Measurements from ENCODE around the gene CACNG8. TPM values are rescaled to one million over a fixed set of nuclear protein-coding genes. Genes with fewer than 3 reads are reported as not detected.

CACNG8 gene
- 1.0 and 1.1 TPM in 2 replicates for total RNA-seq

DNA sequence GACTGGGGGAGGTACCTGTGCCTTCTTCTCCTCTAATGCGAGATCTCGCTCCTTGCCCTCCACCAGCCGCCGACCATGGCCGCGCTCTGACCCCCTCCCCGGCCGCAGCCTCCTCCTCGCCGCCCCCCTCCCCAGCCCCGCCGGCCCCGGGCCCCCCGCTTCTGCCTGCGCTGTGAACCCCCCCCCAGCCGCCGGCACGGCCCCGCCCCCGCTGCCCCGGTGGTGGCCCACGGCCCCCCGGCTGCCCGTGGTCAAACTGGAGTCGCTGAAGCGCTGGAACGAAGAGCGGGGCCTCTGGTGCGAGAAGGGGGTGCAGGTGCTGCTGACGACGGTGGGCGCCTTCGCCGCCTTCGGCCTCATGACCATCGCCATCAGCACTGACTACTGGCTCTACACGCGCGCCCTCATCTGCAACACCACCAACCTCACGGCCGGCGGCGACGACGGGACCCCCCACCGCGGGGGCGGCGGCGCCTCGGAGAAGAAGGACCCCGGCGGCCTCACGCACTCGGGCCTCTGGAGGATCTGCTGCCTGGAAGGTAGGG lies at the start of gene CACNG8:
CACNG8 (plus strand) TSS at position 51 of the 545 bp plus-strand sequence.

DNA sequence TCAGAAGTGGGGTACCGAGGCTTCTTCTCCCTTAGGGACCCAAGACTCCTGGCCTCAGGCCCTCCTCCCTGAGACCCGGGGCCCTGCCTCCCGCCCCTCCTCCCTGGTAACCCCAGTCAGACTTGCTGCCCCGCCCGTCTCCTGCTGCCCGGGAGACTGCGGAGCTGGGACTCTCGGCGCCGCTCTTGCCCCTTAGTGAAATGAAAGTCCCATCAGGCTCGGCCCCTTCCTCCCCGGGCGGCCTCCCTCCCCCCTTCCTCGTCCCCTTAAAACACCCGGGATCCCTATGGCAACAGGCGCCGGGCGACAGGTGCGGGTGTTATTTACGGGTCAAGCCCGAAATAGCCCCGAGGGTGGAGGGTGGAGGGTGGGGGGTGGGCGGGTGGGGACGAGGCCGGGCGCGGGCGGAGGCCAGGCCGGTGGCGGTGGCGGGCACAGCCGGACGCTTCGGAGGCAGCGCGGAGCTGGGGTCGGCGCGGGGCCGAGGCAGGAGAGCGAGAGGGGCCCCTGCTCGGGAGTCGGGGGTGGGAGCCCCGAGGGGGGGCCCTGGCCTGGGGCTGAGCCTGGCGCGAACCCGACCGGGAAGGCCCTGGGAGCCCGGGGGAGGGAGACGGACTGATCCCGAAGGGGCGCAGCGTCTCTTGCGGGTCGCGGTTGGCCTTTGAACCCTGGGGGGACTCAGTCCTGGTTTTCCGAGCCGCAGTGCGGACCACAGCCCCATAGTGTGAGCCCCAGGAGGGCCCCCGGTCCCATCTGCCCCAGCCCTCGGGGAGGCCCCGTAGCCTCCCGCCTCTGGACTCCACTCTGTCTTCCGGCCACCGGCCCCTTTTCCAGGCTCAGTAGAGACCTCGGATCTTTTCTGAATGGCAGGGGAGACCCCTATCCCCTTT lies 28.7 kb downstream of the CACNG8 start, which contains the start of gene CACNG6:
CACNG6 (plus strand) TSS at position 414 of the 890 bp plus-strand sequence. CDS start 1,241 bp downstream, outside the sequence.

Small RNA genes lying within 50 kb of the gene (small RNA-seq; reads per million reads assigned to genes)
- not detected for gene AC012314.20

Other genes with a start within 250 kb of the CACNG8 start
- gene NLRP12, start 138.6 kb upstream of the CACNG8 start, total RNA-seq = 0.13 and 0.93 TPM in 2 replicates
- 27.4 and 34.5 TPM in 2 replicates for gene MYADM, start 95.1 kb upstream of the CACNG8 start, total RNA-seq
- gene PRKCG, start 80.7 kb upstream of the CACNG8 start, total RNA-seq = under 0.01 and 0.22 TPM in 2 replicates
- gene CACNG7, start 53.7 kb upstream of the CACNG8 start, total RNA-seq = 0.22 and 0.66 TPM in 2 replicates
- 1.0 and 1.9 TPM in 2 replicates for gene CACNG6, start 28.7 kb downstream of the CACNG8 start, total RNA-seq
- gene VSTM1, start 101.0 kb downstream of the CACNG8 start, total RNA-seq = not detected in 2 replicates
- not detected in 2 replicates for gene TARM1, start 118.4 kb downstream of the CACNG8 start, total RNA-seq
- not detected in 2 replicates for gene OSCAR, start 137.9 kb downstream of the CACNG8 start, total RNA-seq
- 8.1 and 11.6 TPM in 2 replicates for gene NDUFA3, start 139.9 kb downstream of the CACNG8 start, total RNA-seq
- gene TFPT, start 152.7 kb downstream of the CACNG8 start, total RNA-seq = 15.9 and 19.7 TPM in 2 replicates
- gene PRPF31, start 152.8 kb downstream of the CACNG8 start, total RNA-seq = 51.3 and 64.7 TPM in 2 replicates
- gene CNOT3, start 174.8 kb downstream of the CACNG8 start, total RNA-seq = 15.2 and 19.6 TPM in 2 replicates
- 4.9 and 5.1 TPM in 2 replicates for gene LENG1, start 196.8 kb downstream of the CACNG8 start, total RNA-seq
- gene TMC4, start 210.2 kb downstream of the CACNG8 start, total RNA-seq = 0.53 TPM in 1 of 2 replicates, not detected in the other
- gene MBOAT7, start 226.6 kb downstream of the CACNG8 start, total RNA-seq = 64.0 and 112 TPM in 2 replicates
- 47.6 and 60.0 TPM in 2 replicates for gene TSEN34, start 228.4 kb downstream of the CACNG8 start, total RNA-seq
- 1,424 and 1,587 TPM in 2 replicates for gene RPS9, start 237.9 kb downstream of the CACNG8 start, total RNA-seq

All from thoracic aorta endothelial cell (primary cell).